GM23338 (cell line): ENCODE measurements around the gene PFKM. TPM values are rescaled to one million over a fixed set of nuclear protein-coding genes. Genes with fewer than 3 reads are reported as not detected.

Experiments
- ATAC-seq: fragments of 200-7000 bp; cut with Tn5 transposase; 3 replicates; pipeline ENCODE4 v1.9.1; 2020
- DNase-seq: peaks from one replicate; pipeline ENCODE4 v3.0.0-alpha.2; 2015; ENCODE audit warnings: low spot score
- H2AFZ ChIP-seq: fragments of 200-600 bp; sonication (generic); 2 replicates; pipeline ENCODE4 v1.8.0; 2016; ENCODE audit warnings: antibody characterized with exemption, mild to moderate bottlenecking, moderate library complexity
- H3F3A ChIP-seq: fragments of 200-600 bp; sonication (generic); replicated peaks from 2 replicates; pipeline ENCODE4 v1.8.0; 2017; ENCODE audit warnings: antibody characterized with exemption, mixed run types, low read depth
- H3K27ac ChIP-seq: fragments of 200-600 bp; sonication (generic); 2 replicates; pipeline ENCODE4 v1.6.1; 2016; ENCODE audit warnings: low read depth
- H3K27me3 ChIP-seq: fragments of 200-600 bp; sonication (generic); 2 replicates; pipeline ENCODE4 v1.8.0; 2016; ENCODE audit warnings: mild to moderate bottlenecking, mixed run types, moderate library complexity; ENCODE audit not compliant: insufficient read depth
- H3K36me3 ChIP-seq: fragments of 200-600 bp; sonication (generic); 2 replicates; pipeline ENCODE4 v1.8.0; 2016; ENCODE audit warnings: mild to moderate bottlenecking; ENCODE audit not compliant: insufficient read depth
- H3K4me1 ChIP-seq: fragments of 200-600 bp; sonication (generic); 2 replicates; pipeline ENCODE4 v1.8.0; 2016; ENCODE audit warnings: mild to moderate bottlenecking, moderate library complexity; ENCODE audit not compliant: insufficient read depth
- H3K4me2 ChIP-seq: fragments of 200-600 bp; sonication (generic); 2 replicates; pipeline ENCODE4 v1.7.1; 2017; ENCODE audit warnings: mixed run types
- H3K4me3 ChIP-seq: fragments of 200-600 bp; sonication (generic); 2 replicates; pipeline ENCODE4 v1.6.1; 2016; ENCODE audit warnings: mixed run types
- H3K79me2 ChIP-seq: fragments of 200-600 bp; sonication (generic); replicated peaks from 2 replicates; pipeline ENCODE4 v1.8.0; 2017; ENCODE audit warnings: mild to moderate bottlenecking; ENCODE audit not compliant: insufficient read depth
- H3K9me2 ChIP-seq: fragments of 200-600 bp; sonication (generic); 2 replicates; pipeline ENCODE4 v1.8.0; 2017; ENCODE audit not compliant: insufficient read depth
- H4K20me1 ChIP-seq: fragments of 200-600 bp; sonication (generic); replicated peaks from 2 replicates; pipeline ENCODE4 v1.8.0; 2017; ENCODE audit warnings: mild to moderate bottlenecking; ENCODE audit not compliant: insufficient read depth
- H3K27ac Mint-ChIP-seq: 2 replicates; pipeline ENCODE4 v1.8.0; 2020; ENCODE audit warnings: inconsistent platforms, mild to moderate bottlenecking, moderate library complexity, mixed read lengths
- H3K27me3 Mint-ChIP-seq: 3 replicates; pipeline ENCODE4 v1.8.0; 2022; ENCODE audit warnings: low read depth, mild to moderate bottlenecking, moderate library complexity, mixed read lengths, inconsistent platforms; ENCODE audit not compliant: insufficient read depth, poor library complexity
- H3K36me3 Mint-ChIP-seq: 3 replicates; pipeline ENCODE4 v1.8.0; 2021; ENCODE audit warnings: low read depth, mild to moderate bottlenecking, inconsistent platforms, moderate library complexity, mixed read lengths
- H3K4me1 Mint-ChIP-seq: 3 replicates; pipeline ENCODE4 v1.8.0; 2020; ENCODE audit warnings: mild to moderate bottlenecking, inconsistent platforms, mixed read lengths
- H3K4me3 Mint-ChIP-seq: 3 replicates; pipeline ENCODE4 v1.8.0; 2021; ENCODE audit warnings: moderate library complexity, mild to moderate bottlenecking, inconsistent platforms, mixed read lengths
- H3K9me3 Mint-ChIP-seq: 3 replicates; pipeline ENCODE4 v1.8.0; 2020; ENCODE audit warnings: moderate library complexity, mild to moderate bottlenecking, inconsistent platforms, mixed read lengths
- CREB1 ChIP-seq: fragments of 250-450 bp; sonication (Bioruptor Pico); IDR thresholded peaks from 2 replicates; pipeline ENCODE4 v1.5.0; 2020; ENCODE audit warnings: low read depth, mild to moderate bottlenecking, moderate library complexity
- ETS1 ChIP-seq: IDR thresholded peaks from 2 replicates; pipeline ENCODE4 v1.6.1; 2016; ENCODE audit warnings: antibody characterized with exemption
- EZH2phosphoT487 ChIP-seq: fragments of 200-600 bp; sonication (generic); IDR thresholded peaks from one replicate; pipeline ENCODE4 v1.8.1; 2018; ENCODE audit warnings: antibody characterized with exemption; ENCODE audit not compliant: unreplicated experiment
- STAT1 ChIP-seq: IDR thresholded peaks from one replicate; pipeline ENCODE4 v1.6.1; 2016; ENCODE audit warnings: antibody characterized with exemption; ENCODE audit not compliant: unreplicated experiment
- ZNF114 ChIP-seq: fragments of 250-450 bp; sonication (Bioruptor Pico); IDR thresholded peaks from 2 replicates; pipeline ENCODE4 v1.5.0; 2020; ENCODE audit warnings: mild to moderate bottlenecking, moderate library complexity
- ZNF331 ChIP-seq: fragments of 250-450 bp; sonication (Bioruptor Pico); IDR thresholded peaks from 2 replicates; pipeline ENCODE4 v1.5.0; 2020; ENCODE audit warnings: low read depth, mild to moderate bottlenecking, moderate library complexity
- ZNF462 ChIP-seq: fragments of 250-450 bp; sonication (Bioruptor Pico); IDR thresholded peaks from 2 replicates; pipeline ENCODE4 v1.5.0; 2020; ENCODE audit warnings: mild to moderate bottlenecking, moderate library complexity
- polyA plus RNA-seq: library from polyadenylated mRNA; unstranded; fragments of >200 nt; fragmentation: Nextera tagmentation; extraction: Ambion mirVana; gene quantifications from 2 replicates; pipeline ENCODE4 v1.2.1, GENCODE V29; 2016
- total RNA-seq: library from RNA; depleted of rRNA; stranded (reverse); fragments of >200 nt; shearing (Covaris generic); gene quantifications from 2 replicates; pipeline ENCODE4 v1.2.3, GENCODE V29; 2014

PFKM gene
- total and polyA plus RNA-seq, 2 experiments from 2014 or later, result 47.2 to 82.5 TPM

GRCh38 chr12:48131517-48131916 is 12.4 kb downstream of the PFKM start (continued):
- no peak for TF ChIP-seq ZNF462
- no peak for TF ChIP-seq ZNF331 (CRISPR knock-in tag)
- no peak for TF ChIP-seq EZH2phosphoT487
- TF ChIP-seq CREB1, result no peak
- TF ChIP-seq STAT1, result no peak

- Histone ChIP-seq H3K79me2 (no peaks in the 10 kb centered on the region), H4K20me1 (peaks cover 3% of the 10 kb centered on the region; the same call in 1 of the 2 replicates), H3K36me3 (peaks cover 50% of the 10 kb centered on the region), H3K4me1 (no peaks in the 10 kb centered on the region), H3F3A (no peaks in the 10 kb centered on the region), H3K9me2 (no peaks in the 10 kb centered on the region), H3K27me3 (no peaks in the 10 kb centered on the region), H3K4me3 (no peak overlapping the region), H2AFZ (no peak overlapping the region), H3K27ac (no peak overlapping the region), H3K4me2 (no peak overlapping the region)
- no peak for DNase-seq
- no peaks in the 10 kb centered on the region for H3K27me3 Mint-ChIP-seq
- no peak for ATAC-seq
- no peaks in the 10 kb centered on the region for H3K4me1 Mint-ChIP-seq
- H3K27ac Mint-ChIP-seq, result no peak overlapping the region
- no peak overlapping the region for H3K4me3 Mint-ChIP-seq
- no peaks in the 10 kb centered on the region for H3K9me3 Mint-ChIP-seq
- H3K36me3 Mint-ChIP-seq, result peaks cover 71% of the 10 kb centered on the region
- TF ChIP-seq CREB1 (no peak), ETS1 (no peak), ZNF114 (CRISPR knock-in tag) (no peak)
These were observed 13.7 kb downstream of the PFKM start for GRCh38 chr12:48132826-48133225.
